Adrenal gland (tissue), 5 donors: ENCODE data around the gene CAMTA1.

ENCODE experiments used
- POLR2A ChIP-seq, 2 donors: fragments of 450-650 bp; IDR thresholded peaks; one replicate each; pipeline ENCODE4 v1.6.1; 2017; ENCODE audit warnings: antibody characterized with exemption in 2 of 2, mild to moderate bottlenecking in 2 of 2, moderate library complexity in 1 of 2
- TF ChIP-seq, protein P1 (sequence below), 6 experiments: fragments of 450-650 bp in 4 of 6; fragments of 200-600 bp in 2 of 6; sonication (generic) in 1 of 6; IDR thresholded peaks; 1 replicate in 5 of 6; 2 replicates in 1 of 6; pipeline versions ENCODE4 v1.5.1 to v1.8.0; 2016 to 2021; ENCODE audit warnings: antibody characterized with exemption in 6 of 6, mild to moderate bottlenecking in 2 of 6, moderate library complexity in 1 of 6
- donor health status: DM: no; HTN: no; CAD: no.

DNA sequence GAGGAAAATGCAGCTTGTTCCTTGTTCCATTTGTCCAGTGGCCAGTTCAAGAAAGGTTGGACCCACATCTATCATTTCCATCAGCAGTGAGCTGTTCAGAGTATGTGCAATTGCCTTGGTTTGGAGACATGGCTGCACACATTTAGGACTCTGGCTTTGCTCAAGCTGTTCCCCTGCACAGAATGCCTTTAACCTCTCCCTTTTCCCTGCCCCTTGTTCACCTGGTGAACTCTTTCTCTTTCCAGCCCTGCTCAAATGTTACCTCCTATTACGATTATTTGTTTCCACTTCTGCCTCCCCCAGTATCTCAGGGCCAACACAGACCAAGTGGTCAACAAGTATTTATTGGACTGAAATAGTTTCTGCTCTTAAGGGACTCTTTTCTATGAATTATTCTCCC lies 385.9 kb downstream of the CAMTA1 start:
- TF ChIP-seq, protein P1, sequence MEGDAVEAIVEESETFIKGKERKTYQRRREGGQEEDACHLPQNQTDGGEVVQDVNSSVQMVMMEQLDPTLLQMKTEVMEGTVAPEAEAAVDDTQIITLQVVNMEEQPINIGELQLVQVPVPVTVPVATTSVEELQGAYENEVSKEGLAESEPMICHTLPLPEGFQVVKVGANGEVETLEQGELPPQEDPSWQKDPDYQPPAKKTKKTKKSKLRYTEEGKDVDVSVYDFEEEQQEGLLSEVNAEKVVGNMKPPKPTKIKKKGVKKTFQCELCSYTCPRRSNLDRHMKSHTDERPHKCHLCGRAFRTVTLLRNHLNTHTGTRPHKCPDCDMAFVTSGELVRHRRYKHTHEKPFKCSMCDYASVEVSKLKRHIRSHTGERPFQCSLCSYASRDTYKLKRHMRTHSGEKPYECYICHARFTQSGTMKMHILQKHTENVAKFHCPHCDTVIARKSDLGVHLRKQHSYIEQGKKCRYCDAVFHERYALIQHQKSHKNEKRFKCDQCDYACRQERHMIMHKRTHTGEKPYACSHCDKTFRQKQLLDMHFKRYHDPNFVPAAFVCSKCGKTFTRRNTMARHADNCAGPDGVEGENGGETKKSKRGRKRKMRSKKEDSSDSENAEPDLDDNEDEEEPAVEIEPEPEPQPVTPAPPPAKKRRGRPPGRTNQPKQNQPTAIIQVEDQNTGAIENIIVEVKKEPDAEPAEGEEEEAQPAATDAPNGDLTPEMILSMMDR (IDR thresholded peaks at IDR 0.05): no peak
- TF ChIP-seq POLR2A (IDR thresholded peaks at IDR 0.05): no peak
